ENCODE results near the gene INKA1.

INKA1 gene

DNA sequence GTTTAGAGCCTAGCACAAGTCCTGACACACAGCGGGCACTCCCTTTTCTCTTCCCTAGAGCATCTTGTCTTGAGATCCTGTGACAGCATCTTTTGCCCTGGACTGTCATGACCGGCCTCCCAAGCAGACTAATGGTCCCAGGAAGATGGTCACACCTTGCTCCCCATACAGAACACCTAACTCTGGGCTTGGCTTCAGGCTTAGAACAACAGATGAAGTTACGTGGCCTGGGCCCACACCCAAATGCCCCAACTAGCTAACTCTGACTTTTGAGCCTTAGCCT is 15.9 kb upstream of the INKA1 start:
- no peak for DNase-seq

DNA sequence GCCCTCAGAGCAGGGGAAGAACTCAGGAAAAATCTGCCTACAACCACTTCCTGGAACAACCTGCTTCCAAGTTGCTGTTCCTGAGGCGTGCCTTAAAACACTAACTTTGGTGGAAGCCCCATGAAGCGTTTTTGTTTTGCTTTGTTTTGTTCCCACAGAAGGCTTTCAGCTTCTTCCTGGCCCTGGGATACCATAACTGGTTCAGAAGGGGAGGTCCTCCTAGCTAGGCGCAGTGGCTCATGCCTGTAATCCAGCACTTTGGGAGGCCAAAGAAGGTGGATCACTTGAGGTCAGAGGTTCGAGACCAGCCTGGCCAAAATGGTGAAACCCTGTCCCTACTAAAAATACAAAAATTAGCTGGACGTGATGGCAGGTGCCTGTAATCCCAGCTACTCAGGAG is 15.5 kb upstream of the INKA1 start:
- DNase-seq: no peak

DNA sequence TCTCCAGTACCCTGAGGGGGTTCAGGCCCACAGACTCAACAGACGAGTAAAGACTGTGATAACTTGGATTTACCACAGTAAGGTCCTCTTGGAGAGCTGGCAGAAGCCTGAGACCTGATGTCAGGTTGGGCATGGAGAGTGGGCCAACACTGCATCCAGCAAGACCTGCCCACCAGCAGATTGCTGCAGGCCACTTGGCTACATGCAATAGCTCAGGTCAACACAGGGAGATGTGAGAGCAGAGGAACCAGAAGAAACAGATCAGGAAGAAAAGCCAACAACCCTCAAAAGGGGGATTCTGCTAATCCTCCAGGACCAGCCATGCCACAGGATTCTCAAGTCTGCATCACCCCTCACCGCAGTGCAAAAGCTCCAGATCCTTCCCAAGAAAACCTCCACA is 15.0 kb upstream of the INKA1 start:
- no peak for DNase-seq

- DNase-seq: no peak
These were observed 12.2 kb upstream of the INKA1 start for GRCh38 chr3:49790626-49791411.

GRCh38 chr3:49791571-49791970 is 11.5 kb upstream of the INKA1 start:
- no peak for DNase-seq

DNA sequence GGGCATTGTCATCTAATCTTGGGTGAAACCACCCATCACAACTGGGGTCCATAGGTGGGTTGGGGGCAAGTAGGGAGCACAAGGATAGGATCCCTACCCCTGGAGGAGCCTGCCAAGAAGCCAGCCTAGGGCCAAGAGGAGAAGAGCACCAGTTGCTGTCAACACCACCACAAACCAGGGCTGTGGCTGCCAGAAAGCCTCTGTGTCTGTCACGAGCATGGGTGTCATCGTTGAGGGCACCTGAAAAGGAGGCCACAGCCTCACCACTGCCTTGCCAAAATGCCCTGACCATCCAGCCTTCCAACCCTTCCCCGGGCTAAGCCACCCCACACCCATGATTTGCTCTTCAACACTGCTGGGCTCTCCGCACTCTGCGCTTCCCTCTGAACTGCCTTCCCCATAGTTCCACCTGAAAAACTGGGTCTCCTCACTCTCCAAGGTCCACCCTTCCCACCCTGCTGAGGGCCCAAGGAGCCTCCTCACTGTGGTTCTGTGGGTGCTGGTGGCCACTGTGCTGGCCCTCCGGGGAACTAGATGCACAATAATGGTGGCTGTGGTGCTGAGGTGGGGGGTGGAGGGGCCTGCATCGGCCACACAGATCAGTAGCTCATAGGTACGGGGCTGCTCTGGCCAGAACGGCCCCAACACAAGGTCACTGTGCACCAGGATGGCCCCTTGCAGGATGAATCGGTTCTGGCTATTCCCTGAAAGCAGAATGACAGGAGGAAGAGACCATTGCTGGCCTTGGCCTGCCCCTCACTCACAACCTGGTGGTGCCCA is 10.5 kb upstream of the INKA1 start:
- no peak for DNase-seq

- no peak for DNase-seq
These were observed 9.5 kb upstream of the INKA1 start for GRCh38 chr3:49793486-49794085.

- no peak for DNase-seq
These were observed 8.6 kb upstream of the INKA1 start for GRCh38 chr3:49794431-49794830.

DNA sequence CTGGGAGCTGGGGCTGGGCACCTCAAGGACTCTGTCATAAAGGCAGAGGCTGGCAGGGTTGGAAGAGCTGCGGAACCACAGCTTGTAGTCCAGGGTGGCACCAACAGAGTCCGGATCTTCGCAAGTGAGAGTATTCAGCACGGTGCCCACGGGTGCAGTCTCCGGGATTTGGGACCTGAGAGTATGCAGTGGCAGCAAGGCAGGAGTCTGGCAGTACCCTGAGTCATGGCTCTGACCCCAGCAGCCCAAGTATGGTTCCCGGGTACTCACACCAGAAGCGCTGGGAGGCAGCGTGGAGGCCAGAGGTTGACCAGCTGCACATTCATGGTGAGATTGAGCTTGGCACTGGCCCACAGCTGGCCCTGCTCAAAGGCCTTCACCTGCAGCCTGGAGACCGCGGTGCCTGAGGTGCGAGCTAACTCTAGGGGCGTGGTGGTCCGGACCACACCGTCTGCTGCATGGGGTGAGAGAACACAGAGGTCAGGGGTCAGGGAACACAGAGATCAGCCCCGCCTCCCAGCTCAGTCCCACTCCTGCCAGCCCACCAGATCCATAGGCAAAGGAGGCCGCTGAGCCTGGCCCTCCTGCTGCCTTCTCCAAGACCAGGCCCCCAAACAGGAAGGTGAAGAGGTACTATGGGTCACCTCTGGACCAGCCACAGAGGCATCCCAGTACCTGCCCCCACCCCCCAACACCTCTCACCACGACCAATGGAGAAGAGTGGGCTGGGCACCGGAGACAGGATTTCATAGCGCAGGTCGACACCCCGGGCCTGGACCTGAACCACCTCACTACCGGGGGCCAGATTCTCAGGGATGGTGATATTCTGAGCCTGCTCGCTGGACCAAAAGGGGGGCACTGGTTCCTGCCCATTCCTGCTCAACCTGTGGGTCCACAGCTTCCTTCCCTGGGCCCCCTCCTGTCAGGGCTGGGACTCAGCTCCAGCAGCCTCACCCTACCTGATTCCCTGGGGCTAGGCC is 7.8 kb upstream of the INKA1 start:
- DNase-seq: no peak

DNA sequence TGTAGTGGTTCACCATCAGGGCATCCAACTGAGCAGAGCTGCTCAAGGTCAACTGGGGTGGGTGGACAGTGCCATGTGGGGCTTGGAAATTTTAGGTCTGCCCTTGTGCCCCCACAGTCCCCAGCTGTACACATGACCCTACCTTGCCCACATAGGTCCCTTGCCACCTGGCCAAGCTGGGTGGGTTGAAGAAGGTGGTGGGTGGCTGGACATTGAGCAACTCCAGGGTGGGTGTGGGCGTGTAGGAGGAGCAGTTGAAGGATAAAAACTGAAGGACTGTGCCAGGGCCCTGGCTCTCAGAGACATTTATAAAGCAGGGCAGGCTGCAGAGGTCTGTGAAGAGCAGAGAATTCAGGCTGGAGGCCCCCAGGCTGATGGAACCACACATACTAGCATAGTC is 4.0 kb upstream of the INKA1 start:
- no peak for DNase-seq

DNA sequence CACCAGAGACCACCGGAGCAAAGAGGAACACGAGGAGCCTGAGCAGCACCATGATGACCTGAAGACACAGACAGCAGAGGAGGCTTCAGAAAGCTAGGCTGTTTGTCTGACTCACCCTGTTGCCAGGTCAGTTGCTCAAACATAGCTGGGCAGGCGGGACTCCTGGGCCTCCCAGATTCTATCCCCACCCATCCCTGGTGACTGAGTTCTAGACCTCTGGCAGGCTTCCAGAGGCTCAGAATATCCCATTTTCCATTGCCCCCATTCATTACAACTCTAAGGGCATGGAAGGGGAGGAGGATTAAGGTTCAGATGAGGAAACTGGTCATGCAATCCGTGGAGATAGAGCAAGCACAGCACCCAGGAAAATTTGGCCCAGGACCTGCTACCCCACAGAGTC is 3.3 kb upstream of the INKA1 start, which contains the start of gene CDHR4:
TSS of gene CDHR4 (minus strand) at position 113 of the 400 bp plus-strand sequence. CDS start at position 52, 61 bp downstream.
- no peak for DNase-seq

GRCh38 chr3:49801160-49801559 is 1.9 kb upstream of the INKA1 start:
- DNase-seq: no peak

DNA sequence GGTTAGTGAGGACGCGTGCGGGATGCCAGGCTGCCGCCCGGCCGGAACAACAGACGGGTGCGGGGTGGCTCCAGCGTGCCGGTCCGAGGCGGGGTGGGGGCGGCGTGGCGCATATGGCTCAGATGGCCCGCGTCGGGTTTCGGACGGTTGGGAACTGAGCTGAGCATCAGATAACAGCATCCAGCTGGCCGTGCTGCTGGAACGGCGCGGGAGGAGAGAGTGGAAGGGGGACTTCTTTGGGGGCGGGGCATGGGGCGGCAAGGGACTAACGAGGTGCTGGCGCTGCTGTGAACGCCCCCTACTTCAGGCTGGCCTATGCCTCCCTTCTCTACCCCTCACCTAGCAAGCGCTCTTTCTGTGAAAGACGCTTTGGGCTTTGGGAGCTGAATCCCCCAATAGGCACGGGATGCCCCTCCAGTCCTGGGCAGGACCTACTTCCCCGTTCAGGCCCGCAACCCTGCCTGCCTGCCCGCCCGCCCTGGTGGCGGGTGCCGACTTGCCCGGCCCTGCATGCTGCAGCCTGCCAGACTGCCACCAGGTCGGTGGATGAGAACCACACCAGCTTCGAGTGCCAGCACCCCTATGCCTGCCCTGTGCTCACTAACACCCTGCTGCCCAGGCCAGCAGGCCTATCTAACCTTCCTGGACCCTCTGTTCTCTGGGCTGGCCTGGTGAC is 542 bp downstream of the INKA1 start:
- no peak for DNase-seq

- DNase-seq: no peak
These were observed 1.3 kb downstream of the INKA1 start for GRCh38 chr3:49804141-49805041.

DNA sequence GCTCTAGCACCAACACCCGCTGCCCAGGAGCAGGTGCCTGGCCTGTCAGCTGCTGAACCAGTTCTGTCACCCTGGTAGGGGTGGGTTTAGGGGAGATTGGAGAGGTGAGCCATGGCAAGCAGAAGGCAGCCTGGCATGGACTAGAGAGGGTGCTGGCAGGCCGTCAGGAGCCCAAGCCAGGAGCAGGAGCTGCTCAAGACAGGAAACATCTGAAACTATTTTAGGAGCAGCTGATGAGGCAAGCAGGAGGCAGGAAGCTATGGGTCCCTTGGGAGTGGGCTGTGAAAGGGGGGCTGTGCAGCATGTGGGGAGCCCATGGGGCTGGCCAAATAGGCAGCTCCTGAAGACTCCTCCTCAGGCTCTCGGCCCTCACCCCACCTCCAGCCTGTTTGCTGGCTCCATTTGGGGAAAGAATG is 2.3 kb downstream of the INKA1 start:
- peak; percentile 71 for DNase-seq

GRCh38 chr3:49805897-49806701 is 3.0 kb downstream of the INKA1 start:
- no peak for DNase-seq

GRCh38 chr3:49806850-49807249 is 3.8 kb downstream of the INKA1 start:
- no peak for DNase-seq

- no peak for DNase-seq
These were observed 4.5 kb downstream of the INKA1 start for GRCh38 chr3:49807431-49808114.

DNA sequence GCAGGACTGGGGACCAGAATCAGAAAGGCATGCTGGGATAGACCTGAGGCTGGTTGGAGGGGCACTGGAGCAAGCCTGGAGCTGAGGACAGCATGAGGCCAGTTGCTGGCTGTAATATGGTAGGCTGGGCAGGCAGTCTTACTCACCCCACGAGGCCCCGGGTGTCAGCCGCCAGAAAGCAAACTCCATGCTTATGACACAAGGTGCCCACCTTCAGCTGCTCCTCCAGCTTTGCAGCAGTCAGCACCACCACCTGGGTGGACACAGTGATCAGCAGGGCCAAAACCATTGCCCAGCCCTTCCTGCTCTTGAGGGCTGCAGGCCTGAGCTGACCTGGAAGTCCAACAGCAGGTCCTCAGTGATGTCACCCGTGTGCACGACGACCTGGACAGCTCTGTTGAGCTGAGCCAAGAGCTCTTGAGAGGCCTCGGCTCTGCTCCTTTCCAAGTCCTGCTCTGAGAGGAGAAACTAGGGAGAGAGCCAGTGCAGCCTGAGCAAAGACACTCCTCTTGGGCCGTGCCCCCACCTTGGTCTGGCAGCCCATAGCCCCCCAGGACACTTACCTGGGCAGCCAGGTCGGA is 9.9 kb downstream of the INKA1 start:
- no peak for DNase-seq

All from NCI-H2029 treated with DMSO at 0.1 percent for 48 hours (cell line).